DMS153 treated with DMSO at 0.1 percent for 48 hours (cell line): Measurements from ENCODE around the gene LCAT.
"Not testable (repeated sequence)": the region's sequence is repeated elsewhere in the genome, so short reads cannot be mapped to it uniquely, and the experiment has no call there.

Experiments used
- DNase-seq: peaks from one replicate; lab custom pipeline; 2025; ENCODE audit not compliant: unreplicated experiment; lab: John Stamatoyannopoulos, UW

The LCAT gene

GRCh38 chr16:67943619-67944504 lies at the start of gene LCAT:
Gene LCAT, minus strand, starts transcription at chr16:67944120. Its CDS starts 19 bp downstream, at chr16:67944101.
- DNase-seq, result no peak

- peak; percentile 26 for DNase-seq
Observed at GRCh38 chr16:67993207-67994039, 49.5 kb upstream of the LCAT start.

DNA sequence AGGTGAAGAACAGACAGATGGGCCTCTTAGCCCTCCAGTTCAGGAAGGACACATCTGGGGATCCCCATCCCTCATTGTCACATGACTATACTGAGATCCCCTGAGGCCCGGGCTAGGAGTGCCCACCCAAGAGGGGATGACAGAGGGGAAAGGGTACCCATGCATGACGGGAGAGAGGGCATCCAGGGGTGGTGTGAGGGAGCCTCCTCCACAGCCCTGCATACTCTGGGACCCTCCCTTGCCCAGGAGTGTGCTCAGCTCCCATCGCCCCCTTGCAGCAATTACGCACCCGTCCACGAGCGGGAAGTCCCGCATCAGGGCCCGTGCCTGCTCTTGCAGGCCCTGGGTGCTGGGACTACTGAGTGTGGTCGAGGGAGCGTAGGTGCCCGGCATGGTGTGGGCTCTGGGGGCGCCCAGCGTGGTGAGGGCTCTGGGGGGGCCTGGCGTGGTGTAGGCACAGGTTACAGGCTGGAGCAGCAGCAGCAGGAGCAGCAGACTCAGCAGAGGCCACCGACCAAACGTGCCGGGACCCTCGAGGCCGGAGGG lies 48.8 kb upstream of the LCAT start:
- no peak for DNase-seq

- no peak for DNase-seq
Observed at GRCh38 chr16:67990018-67990386, 46.1 kb upstream of the LCAT start.

- no peak for DNase-seq
Observed at GRCh38 chr16:67989322-67990017, 45.5 kb upstream of the LCAT start.

DNA sequence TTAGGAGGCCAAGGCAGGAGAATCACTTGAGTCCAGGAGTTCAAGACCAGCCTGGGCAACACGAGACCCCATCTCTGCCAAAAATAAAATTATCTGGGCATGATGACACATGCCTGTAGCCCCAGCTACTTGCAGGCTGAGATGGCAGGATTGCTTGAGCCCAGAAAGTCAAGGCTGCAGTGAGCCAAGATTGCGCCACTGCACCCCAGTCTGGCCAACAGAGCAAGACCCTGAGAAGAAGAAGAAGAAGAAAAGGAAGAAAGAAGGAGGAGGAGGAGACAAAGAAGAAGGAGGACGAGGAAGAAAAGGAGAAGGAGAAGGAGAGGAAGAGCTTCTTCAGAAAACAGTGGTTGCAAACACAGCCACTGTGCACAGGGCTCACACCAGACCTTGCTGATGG lies 44.8 kb upstream of the LCAT start:
- no peak for DNase-seq

DNA sequence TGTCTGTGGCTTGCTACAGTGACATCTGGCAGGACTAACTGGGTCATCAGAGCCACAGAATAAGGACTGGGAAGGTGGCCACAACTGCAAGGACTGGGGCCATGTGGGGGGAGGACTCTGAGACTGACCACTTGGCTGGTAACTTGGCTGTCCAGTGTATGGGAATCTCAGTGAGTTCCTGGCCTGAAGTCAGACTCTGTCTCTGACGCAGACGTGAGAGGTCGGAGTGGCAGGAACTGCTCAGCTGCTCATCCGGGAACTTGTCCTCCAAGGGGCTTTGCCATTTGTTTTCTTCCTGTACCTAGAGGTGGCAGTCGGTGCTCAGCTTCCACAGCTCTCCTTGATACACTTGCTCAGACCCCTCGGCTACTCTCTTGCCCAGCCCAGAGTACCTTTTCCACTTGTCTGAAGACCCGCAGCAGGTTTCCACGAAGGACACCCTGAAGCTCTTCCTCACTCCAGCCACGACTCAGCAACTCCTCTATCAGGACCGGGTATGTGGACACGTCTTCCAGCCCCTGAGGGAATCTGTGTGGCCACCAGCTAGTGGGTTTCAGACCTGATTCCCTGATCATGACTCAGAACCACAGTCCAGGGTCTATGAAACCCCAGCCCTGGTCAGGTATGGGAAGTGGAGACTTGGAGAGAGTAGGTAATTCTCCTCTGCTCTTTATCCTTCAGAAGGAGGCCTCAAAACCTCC lies 43.7 kb upstream of the LCAT start:
- no peak for DNase-seq

DNA sequence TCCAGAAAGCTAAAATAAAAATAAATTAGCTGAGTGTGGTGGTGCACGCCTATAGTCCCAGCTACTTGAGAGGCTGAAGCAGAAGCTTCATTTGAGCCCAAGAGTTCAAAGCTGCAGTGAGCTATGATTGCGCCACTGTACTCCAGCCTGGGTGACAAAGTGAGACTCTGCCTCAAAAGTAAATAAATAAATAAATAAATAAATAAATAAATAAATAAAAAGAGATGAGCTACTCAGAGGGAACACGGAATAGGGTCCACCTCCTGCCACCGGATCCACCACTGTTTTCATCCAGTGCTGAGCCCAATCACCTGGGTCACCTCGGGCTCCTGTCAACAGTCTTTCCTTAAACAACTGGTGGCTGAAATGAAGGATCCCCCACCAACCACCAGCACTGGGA lies 43.0 kb upstream of the LCAT start:
- no peak for DNase-seq

GRCh38 chr16:67982011-67982696 lies 38.2 kb upstream of the LCAT start:
- DNase-seq, result no peak

DNA sequence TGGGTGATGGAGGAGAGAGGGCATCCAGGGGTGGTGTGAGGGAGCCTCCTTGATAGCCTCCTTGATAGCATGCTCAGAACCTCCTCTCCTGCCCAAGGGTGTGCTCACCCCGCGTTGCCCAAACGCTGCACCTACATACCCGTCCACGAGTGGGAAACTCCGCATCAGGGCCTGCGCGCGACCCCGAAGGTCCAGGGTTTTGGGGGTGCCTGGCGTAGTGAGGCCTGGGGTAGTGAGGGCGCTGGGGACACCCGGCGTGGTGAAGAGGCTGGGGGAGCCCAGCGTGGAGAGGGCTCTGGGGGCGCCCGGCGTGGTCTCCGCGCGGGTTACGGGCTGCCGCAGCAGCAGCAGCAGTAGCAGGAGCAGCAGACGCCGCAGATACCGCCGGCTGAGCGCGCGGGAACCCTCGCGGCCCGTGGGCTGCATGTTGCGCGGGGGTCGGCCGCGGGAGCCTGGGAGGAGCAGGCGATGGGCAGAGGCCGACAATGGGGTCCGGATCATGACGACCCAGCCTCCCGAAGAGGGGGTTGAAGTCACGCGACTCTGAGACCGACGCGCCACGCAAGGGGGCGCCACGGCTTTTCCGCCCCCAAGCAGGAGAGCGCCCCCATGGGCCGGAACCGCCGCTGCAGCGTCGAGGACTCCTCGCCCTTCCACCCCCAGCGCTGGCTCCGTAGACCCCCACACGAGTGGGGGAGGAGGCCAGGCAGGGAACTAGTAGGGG lies 36.2 kb upstream of the LCAT start, which contains the start of gene DPEP3:
DPEP3 (minus strand) TSS at position 545 of the 724 bp plus-strand sequence; CDS start at position 426, 119 bp downstream.
- no peak for DNase-seq

DNA sequence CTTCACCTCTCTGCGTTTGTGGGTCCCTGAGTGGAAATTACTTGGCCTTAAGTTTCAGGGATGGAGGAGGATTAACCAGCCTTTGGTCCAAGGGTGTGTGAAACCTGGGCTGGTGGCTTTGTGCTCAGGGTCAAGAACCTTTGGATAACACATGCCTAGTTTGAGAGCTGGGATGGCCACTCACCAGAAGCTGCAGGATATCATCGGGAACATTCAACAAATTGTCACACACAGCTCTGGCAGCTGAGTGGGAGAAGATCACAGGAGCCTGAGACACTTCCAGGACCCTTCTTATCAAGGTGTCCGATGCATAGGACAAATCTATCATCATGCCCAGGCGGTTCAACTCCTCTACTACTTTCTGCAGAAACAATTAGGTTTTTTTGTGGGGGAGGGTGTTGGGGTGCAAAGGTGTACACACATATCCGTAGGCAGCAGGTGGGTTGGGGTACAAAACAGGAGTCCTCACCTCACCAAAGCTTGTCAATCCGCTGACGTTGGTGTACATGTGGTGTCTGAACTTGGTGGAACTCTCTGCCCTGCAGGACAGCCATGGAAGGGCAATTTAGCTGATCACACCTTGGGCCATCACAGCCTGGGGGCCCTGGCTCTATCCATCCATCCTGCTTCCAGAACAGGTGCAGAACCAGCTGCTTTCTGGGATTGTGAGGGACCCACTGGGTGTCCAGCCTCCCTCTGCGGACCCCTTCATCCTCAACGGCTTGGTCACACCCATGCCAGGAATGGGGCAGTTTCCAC lies 33.7 kb upstream of the LCAT start:
- no peak for DNase-seq

DNA sequence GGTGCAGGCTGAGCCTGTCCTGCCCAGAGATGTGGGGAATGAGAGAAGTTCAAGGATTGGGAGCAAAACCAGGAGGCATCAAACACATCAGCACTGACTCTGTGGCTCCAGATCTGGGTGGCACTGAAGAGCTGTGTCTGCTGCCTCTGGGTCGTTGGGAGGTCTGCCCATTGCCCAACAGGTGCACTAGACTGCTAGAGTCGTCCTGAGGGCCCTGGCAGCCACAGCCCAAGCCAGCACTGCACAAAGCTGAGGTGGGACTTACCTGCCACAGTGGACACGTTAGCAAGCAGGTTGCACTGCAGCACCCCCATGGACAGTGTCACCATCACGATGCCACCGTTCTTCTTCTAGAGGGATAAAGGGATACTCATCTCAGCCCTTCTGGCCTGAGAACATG lies 33.1 kb upstream of the LCAT start:
- no peak for DNase-seq

- no peak for DNase-seq
Observed at GRCh38 chr16:67976205-67976604, 32.3 kb upstream of the LCAT start.

- no peak for DNase-seq
Observed at GRCh38 chr16:67975321-67976105, 31.6 kb upstream of the LCAT start.

GRCh38 chr16:67972285-67972684 lies 28.4 kb upstream of the LCAT start:
- not testable (repeated sequence) for DNase-seq

- no peak for DNase-seq
Observed at GRCh38 chr16:67971111-67971510, 27.2 kb upstream of the LCAT start.

DNA sequence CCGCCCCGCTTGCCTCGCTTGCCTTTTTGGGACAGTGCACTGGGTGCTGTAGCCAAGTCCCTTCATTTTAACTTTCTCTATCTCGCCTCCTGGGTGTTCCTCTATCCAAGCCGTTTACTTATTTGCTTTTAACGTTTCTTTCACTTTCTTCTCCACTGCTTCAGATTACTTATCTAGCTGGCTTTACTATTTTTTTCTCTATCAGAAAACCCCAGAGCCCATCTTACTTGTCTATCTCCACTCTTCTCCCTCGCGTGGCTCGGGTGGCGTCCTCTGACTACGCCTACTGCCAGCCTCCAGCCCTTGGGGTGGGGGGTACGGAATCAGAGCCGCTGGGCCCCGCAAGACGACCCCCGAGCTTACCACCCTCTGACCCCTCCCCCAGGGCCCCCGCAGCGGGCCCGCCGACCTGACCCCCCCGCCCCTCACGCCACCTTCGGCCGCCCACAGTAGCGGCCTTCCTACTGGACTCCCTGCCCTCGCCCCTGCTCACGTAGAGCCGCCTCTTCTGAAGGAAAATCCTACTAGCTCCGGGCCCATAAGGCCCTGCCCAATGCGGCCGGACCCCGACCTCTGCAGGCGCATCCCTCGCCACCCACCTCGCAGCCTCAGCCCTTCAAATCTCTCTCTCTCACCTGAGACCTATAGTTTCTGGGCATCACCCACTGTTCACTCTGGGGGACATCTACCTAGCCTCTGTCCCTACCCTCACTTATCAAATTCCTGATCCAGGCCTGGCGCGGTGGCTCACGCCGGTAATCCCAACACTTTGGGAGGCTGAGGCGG lies 25.5 kb upstream of the LCAT start:
- no peak for DNase-seq
